ENCODE data around the gene GDNF.

Gene GDNF

GRCh38 chr5:37839407-37840052 lies at the start of gene GDNF:
TSS of gene GDNF (minus strand) at chr5:37840041. CDS start at chr5:37834796, 5,245 bp downstream.
- peak; percentile 23 for DNase-seq (ENCODE audit: low read depth)
- TF ChIP-seq CTCF (IDR thresholded peaks at IDR 0.05; ENCODE audit: control insufficient read depth, extremely low read depth, insufficient read depth), result no peak
- peak within 1 kb of the TSS; percentile 36 for H3K4me3 ChIP-seq (ENCODE audit: low read depth, low read length)

GRCh38 chr5:37888476-37888875 lies 48.6 kb upstream of the GDNF start:
- no peak for DNase-seq (ENCODE audit: low read depth)
- H3K4me3 ChIP-seq (ENCODE audit: low read depth, low read length), result no peak overlapping the region

GRCh38 chr5:37886242-37886905 lies 46.5 kb upstream of the GDNF start:
- TF ChIP-seq CTCF (IDR thresholded peaks at IDR 0.05; ENCODE audit: control insufficient read depth, extremely low read depth, insufficient read depth), result no peak
- no peak for DNase-seq (ENCODE audit: low read depth)
- H3K4me3 ChIP-seq (ENCODE audit: low read depth, low read length), result no peak overlapping the region

More at GRCh38 chr5:37888476-37888875, 48.6 kb upstream of the GDNF start:
- no peak for TF ChIP-seq CTCF (IDR thresholded peaks at IDR 0.05; ENCODE audit: control insufficient read depth, extremely low read depth, insufficient read depth)

GRCh38 chr5:37882636-37883035 lies 42.8 kb upstream of the GDNF start:
- H3K4me3 ChIP-seq (ENCODE audit: low read depth, low read length), result no peak overlapping the region
- TF ChIP-seq CTCF (IDR thresholded peaks at IDR 0.05; ENCODE audit: control insufficient read depth, extremely low read depth, insufficient read depth), result no peak
- DNase-seq (ENCODE audit: low read depth), result no peak

- no peak overlapping the region for H3K4me3 ChIP-seq (ENCODE audit: low read depth, low read length)
- no peak for TF ChIP-seq CTCF (IDR thresholded peaks at IDR 0.05; ENCODE audit: control insufficient read depth, extremely low read depth, insufficient read depth)
- no peak for DNase-seq (ENCODE audit: low read depth)
These were observed 41.5 kb upstream of the GDNF start for GRCh38 chr5:37881359-37881758.

- DNase-seq (ENCODE audit: low read depth), result no peak
- no peak for TF ChIP-seq CTCF (IDR thresholded peaks at IDR 0.05; ENCODE audit: control insufficient read depth, extremely low read depth, insufficient read depth)
- no peak overlapping the region for H3K4me3 ChIP-seq (ENCODE audit: low read depth, low read length)
These were observed 37.1 kb upstream of the GDNF start for GRCh38 chr5:37876943-37877342.

Data from LNCaP clone FGC (cell line).